Stimulated activated naive CD8-positive, alpha-beta T cell treated with anti-CD3 and anti-CD28 coated beads, Interleukin-15, Interleukin-2, amounts not matched to agents 100 ng/mL and 50 ng/mL, for 24 hours (primary cell): ENCODE measurements around the gene ZNF473.
A peak's percentile ranks its signal among the peaks of the same experiment; 100 is the strongest.

ENCODE experiments used
- H3K27ac Mint-ChIP-seq: one replicate; pipeline ENCODE4 v1.8.0; 2021; ENCODE audit warnings: mild to moderate bottlenecking, mixed read lengths
- H3K27me3 Mint-ChIP-seq: one replicate; pipeline ENCODE4 v1.8.0; 2021; ENCODE audit warnings: mixed read lengths
- H3K36me3 Mint-ChIP-seq: one replicate; pipeline ENCODE4 v1.8.0; 2021; ENCODE audit warnings: low read depth, mixed read lengths
- H3K4me1 Mint-ChIP-seq: one replicate; pipeline ENCODE4 v1.8.0; 2021; ENCODE audit warnings: low read depth, mixed read lengths
- H3K4me3 Mint-ChIP-seq: one replicate; pipeline ENCODE4 v1.8.0; 2021; ENCODE audit warnings: mild to moderate bottlenecking, mixed read lengths
- H3K9me3 Mint-ChIP-seq: one replicate; pipeline ENCODE4 v1.8.0; 2021; ENCODE audit warnings: mixed read lengths

The ZNF473 gene

DNA sequence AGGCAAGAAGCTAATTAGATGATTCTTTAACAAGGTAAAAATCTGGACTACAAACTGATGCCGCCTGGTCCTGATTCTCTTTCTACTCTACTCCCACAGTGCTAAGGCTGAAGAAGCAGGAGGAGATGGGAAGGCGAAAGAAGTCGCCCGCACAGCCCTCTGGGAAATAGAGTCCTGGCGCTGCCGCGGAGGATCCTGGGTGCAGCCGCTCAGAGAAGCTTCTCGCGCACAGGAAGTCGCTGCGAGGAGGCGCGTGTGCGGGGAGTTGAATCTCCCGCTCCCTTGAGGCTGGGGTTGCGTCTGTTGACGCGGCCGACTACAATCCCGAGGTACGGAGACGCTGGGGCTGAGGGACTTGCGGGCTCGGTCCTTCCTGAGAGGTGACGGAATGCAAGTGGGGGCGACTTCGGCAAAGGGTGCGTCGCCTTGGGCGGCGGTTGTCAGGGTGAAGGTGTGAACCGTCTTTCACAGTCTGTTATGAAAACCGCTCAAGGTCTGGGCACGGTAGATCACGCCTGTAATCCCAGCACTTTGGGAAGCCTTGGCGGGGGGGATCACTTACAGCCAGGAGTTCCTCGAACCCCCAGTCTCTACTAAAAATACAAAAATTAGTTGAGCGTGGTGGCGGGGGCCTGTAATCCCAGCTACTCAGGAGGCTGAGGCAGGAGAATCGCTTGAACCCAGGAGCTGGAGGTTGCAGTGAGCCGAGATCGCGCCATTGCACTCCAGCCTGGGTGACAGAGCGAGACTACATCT, at the start of gene ZNF473:
Gene ZNF473, plus strand, starts transcription at position 212 of the 756 bp plus-strand sequence. CDS start 5,078 bp downstream, outside the sequence.
- Mint-ChIP-seq H3K4me3 (peak within 1 kb of the TSS; percentile 94), H3K36me3 (peaks cover 33% of the 10 kb centered on the region), H3K9me3 (peaks cover 4% of the 10 kb centered on the region), H3K27ac (peak within 1 kb of the TSS; percentile 100), H3K27me3 (peaks cover 4% of the 10 kb centered on the region), H3K4me1 (peaks cover 53% of the 10 kb centered on the region)

DNA sequence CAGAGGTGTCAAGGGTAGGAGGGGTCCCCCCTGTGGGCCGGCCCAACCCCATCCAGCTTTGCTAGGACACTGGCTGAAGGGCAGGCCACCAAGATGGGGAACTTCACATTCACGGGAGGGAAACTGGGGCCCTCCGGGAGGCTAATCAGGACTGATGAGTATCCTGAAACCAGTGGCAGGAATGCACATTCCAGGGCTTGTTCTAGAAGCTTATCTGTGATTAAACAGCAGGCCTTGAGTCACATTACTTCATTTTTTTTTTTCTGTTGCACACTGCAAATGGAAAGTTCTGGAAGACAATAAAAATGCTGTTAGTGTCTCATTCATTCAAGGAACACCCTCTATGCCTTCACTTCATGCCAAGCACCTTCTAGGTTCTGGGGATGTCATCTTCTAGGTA, 49.3 kb upstream of the ZNF473 start:
- Mint-ChIP-seq H3K27ac (no peak overlapping the region), H3K4me3 (no peak overlapping the region), H3K36me3 (peaks cover 22% of the 10 kb centered on the region)

GRCh38 chr19:49977076-49977475, 48.7 kb upstream of the ZNF473 start:
- H3K4me3 Mint-ChIP-seq = no peak overlapping the region
- no peaks in the 10 kb centered on the region for H3K9me3 Mint-ChIP-seq
- no peak overlapping the region for H3K27ac Mint-ChIP-seq
- peaks cover 28% of the 10 kb centered on the region for H3K36me3 Mint-ChIP-seq
- H3K4me1 Mint-ChIP-seq = no peaks in the 10 kb centered on the region
- H3K27me3 Mint-ChIP-seq = no peaks in the 10 kb centered on the region

More for the DNA sequence above, 49.3 kb upstream of the ZNF473 start:
- no peaks in the 10 kb centered on the region for H3K4me1 Mint-ChIP-seq
- H3K9me3 Mint-ChIP-seq = no peaks in the 10 kb centered on the region
- no peaks in the 10 kb centered on the region for H3K27me3 Mint-ChIP-seq

DNA sequence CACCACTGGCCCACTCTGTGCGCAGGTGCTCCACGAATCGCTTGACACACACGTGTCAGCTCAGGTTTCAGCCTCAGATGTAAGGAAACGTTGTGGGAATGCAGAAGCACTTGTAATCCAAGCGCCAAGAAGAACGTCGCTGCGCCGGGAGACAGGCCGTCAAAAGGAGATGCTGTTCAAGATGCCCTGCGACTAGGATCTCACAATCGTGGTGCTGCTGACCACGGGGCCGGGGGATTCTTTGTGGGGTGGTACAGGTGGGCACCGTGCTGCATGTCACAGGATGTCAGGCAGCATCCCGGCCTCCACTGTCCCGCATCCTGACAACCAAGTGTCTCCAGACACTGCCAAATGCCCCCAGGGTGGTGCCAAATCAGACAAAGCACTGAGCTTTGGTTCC, 47.9 kb upstream of the ZNF473 start:
- no peaks in the 10 kb centered on the region for H3K9me3 Mint-ChIP-seq
- peaks cover 28% of the 10 kb centered on the region for H3K36me3 Mint-ChIP-seq
- H3K4me3 Mint-ChIP-seq = no peak overlapping the region
- H3K27me3 Mint-ChIP-seq = no peaks in the 10 kb centered on the region
- no peak overlapping the region for H3K27ac Mint-ChIP-seq
- H3K4me1 Mint-ChIP-seq = no peaks in the 10 kb centered on the region

GRCh38 chr19:49978324-49978723, 47.5 kb upstream of the ZNF473 start:
- H3K4me3 Mint-ChIP-seq = no peak overlapping the region
- no peak overlapping the region for H3K27ac Mint-ChIP-seq
- no peaks in the 10 kb centered on the region for H3K4me1 Mint-ChIP-seq
- H3K9me3 Mint-ChIP-seq = no peaks in the 10 kb centered on the region
- no peaks in the 10 kb centered on the region for H3K27me3 Mint-ChIP-seq
- peaks cover 28% of the 10 kb centered on the region for H3K36me3 Mint-ChIP-seq

DNA sequence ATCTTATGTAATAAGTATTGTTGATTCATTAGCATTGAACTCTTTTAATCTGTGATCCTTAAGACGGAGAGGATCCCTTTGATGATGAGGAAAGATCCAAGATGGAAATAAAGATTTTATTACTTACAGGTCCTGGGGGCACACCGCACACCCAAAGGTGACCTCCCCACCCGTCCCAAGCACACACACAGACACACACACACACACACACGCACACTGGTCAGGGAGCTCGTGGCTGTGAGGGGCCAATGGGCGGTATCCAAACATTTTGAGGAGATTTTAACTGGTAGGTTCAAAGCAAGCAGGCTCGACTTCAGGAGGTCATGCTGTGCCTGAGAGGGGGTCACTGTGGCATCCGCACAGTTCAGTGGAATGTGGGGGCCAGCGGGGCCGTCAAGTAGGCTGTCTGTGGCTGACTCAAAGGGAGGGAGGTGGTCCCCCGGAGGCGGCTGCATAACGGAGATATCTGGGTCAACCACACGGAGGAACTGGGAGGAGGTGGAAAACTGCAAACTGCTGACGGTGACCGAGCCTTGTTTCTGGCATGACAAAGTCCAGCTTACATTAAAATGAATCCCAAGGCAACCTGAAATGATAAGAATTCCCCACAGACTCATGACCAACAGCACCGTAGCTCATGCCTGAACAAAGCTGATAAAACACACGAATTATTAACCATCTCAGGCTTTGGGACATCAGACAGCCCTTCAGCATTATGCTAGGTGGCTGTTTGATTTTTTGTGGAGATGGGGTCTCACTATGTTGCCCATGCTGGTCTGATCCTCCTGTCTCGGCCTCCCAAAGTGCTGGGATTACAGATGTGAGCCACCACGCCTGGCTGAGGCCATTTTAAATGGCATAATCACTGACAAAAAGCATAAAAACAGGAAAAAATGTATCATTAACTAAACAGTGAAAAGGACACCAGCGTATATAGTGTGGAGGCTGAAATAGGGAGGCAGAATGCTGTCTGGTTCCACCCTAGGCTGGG, 43.9 kb upstream of the ZNF473 start:
- Mint-ChIP-seq H3K27ac (no peak overlapping the region), H3K27me3 (no peaks in the 10 kb centered on the region), H3K9me3 (no peaks in the 10 kb centered on the region), H3K36me3 (peaks cover 19% of the 10 kb centered on the region), H3K4me1 (peaks cover 3% of the 10 kb centered on the region), H3K4me3 (no peak overlapping the region)

- H3K4me3 Mint-ChIP-seq = no peak overlapping the region
- no peaks in the 10 kb centered on the region for H3K27me3 Mint-ChIP-seq
- H3K4me1 Mint-ChIP-seq = peaks cover 9% of the 10 kb centered on the region
- H3K27ac Mint-ChIP-seq = no peak overlapping the region
- no peaks in the 10 kb centered on the region for H3K9me3 Mint-ChIP-seq
- H3K36me3 Mint-ChIP-seq = peaks cover 25% of the 10 kb centered on the region
These were observed 42.1 kb upstream of the ZNF473 start for GRCh38 chr19:49983645-49984229.

- Mint-ChIP-seq H3K36me3 (peaks cover 31% of the 10 kb centered on the region), H3K27me3 (no peaks in the 10 kb centered on the region), H3K4me1 (peaks cover 16% of the 10 kb centered on the region), H3K9me3 (no peaks in the 10 kb centered on the region), H3K27ac (no peak overlapping the region), H3K4me3 (no peak overlapping the region)
These were observed 41.3 kb upstream of the ZNF473 start for GRCh38 chr19:49984491-49984890.

DNA sequence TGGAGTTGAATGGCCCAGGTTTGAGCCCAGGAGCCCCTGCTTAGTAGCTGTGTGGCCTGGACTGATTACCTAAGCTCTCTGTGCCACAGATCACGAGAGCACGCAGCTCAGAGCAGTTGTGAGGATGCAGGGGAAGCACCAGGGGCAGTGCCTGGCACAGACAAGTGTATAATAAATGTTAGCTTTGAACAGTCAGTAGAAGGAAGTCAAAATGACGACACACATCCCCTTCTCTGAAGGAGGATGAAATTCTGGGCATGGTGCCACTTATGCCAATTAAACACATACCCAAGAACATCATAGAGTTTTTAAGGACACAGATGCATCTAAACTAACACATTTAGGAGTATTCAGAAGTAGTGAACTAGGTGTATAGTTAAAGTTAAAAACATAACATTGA, 39.9 kb upstream of the ZNF473 start:
- Mint-ChIP-seq H3K4me1 (peaks cover 16% of the 10 kb centered on the region), H3K27me3 (no peaks in the 10 kb centered on the region), H3K27ac (no peak overlapping the region), H3K36me3 (peaks cover 33% of the 10 kb centered on the region), H3K4me3 (no peak overlapping the region), H3K9me3 (no peaks in the 10 kb centered on the region)

DNA sequence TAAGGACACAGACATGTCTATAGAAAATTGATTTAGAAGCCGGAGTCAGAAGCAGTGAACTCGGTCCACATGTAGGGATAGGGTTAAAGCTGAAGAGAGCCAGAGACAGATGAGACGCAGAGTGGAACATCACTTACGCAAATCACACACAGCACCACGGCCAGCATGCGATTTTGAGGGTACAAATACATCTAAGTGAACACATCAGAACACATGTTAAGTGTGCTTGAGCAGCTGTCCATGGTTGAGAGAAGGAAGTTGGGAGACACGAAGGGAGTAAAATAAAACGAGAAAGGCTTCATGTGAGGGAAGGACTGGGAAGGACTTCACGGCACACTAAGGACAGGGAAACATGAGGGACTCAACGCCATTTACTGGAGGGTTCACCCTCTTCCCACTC, 39.5 kb upstream of the ZNF473 start:
- Mint-ChIP-seq H3K4me3 (no peak overlapping the region), H3K27ac (no peak overlapping the region), H3K9me3 (no peaks in the 10 kb centered on the region), H3K36me3 (peaks cover 36% of the 10 kb centered on the region), H3K4me1 (peaks cover 16% of the 10 kb centered on the region), H3K27me3 (no peaks in the 10 kb centered on the region)

GRCh38 chr19:49987159-49987698, 38.6 kb upstream of the ZNF473 start:
- Mint-ChIP-seq H3K4me1 (peaks cover 16% of the 10 kb centered on the region), H3K27me3 (no peaks in the 10 kb centered on the region), H3K36me3 (peaks cover 31% of the 10 kb centered on the region), H3K4me3 (no peak overlapping the region), H3K9me3 (no peaks in the 10 kb centered on the region), H3K27ac (no peak overlapping the region)

DNA sequence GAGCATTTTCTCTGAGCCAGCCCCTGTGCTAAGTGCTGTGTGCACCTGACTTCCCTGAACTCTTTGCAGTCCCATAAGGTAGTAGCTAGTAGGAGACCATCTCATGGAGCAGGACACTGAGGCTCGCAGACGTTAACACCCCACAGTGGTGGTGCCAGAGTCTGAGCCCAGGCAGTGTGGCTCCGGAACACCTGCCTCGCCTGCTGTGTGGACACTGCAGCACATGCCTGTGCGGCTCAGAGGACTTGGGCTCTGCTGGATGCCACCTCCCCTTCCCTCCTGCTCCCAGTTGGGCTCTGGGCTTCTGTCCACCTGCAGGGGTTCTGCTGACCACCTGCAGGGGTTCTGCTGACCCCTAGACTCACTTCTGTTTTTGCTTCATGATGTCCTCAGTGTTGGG, 37.8 kb upstream of the ZNF473 start:
- no peaks in the 10 kb centered on the region for H3K27me3 Mint-ChIP-seq
- H3K9me3 Mint-ChIP-seq = no peaks in the 10 kb centered on the region
- no peak overlapping the region for H3K4me3 Mint-ChIP-seq
- H3K27ac Mint-ChIP-seq = no peak overlapping the region
- peaks cover 16% of the 10 kb centered on the region for H3K4me1 Mint-ChIP-seq
- H3K36me3 Mint-ChIP-seq = peaks cover 31% of the 10 kb centered on the region

GRCh38 chr19:49988433-49988832, 37.4 kb upstream of the ZNF473 start:
- H3K4me3 Mint-ChIP-seq = no peak overlapping the region
- H3K27me3 Mint-ChIP-seq = no peaks in the 10 kb centered on the region
- H3K27ac Mint-ChIP-seq = no peak overlapping the region
- H3K4me1 Mint-ChIP-seq = peaks cover 16% of the 10 kb centered on the region
- no peaks in the 10 kb centered on the region for H3K9me3 Mint-ChIP-seq
- H3K36me3 Mint-ChIP-seq = peaks cover 31% of the 10 kb centered on the region

DNA sequence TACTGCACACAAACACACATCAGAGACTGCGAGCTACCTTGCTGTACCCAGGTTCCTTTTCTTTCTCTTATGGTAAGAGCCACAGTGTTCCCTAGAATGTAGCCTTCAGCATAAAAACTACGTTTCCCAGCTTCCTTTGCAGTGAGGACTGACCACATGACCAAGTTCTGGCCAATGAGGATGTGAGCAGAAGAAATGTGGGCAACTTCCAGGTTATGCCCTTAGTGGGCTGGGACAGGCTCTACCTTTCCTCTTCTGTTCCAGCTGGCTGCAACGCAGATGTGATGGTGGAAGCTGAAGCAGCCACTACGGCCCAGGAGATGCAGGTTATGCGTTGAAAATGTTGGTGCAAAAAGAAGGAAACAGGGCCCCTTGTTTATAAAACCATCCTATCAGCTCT, 28.1 kb upstream of the ZNF473 start:
- H3K9me3 Mint-ChIP-seq = no peaks in the 10 kb centered on the region
- peaks cover 52% of the 10 kb centered on the region for H3K36me3 Mint-ChIP-seq
- H3K27ac Mint-ChIP-seq = no peak overlapping the region
- H3K4me1 Mint-ChIP-seq = peaks cover 25% of the 10 kb centered on the region
- H3K4me3 Mint-ChIP-seq = no peak overlapping the region
- no peaks in the 10 kb centered on the region for H3K27me3 Mint-ChIP-seq
